ENCODE measurements around the gene PRPF6.
"Not testable (repeated sequence)": the region's sequence is repeated elsewhere in the genome, so short reads cannot be mapped to it uniquely, and the experiment has no call there.

The PRPF6 gene

GRCh38 chr20:64012385-64013154, 31.6 kb downstream of the PRPF6 start:
- DNase-seq (ENCODE audit: low spot score) = not testable (repeated sequence)

GRCh38 chr20:64015635-64016034, 34.7 kb downstream of the PRPF6 start:
- no peak for DNase-seq (ENCODE audit: low spot score)

GRCh38 chr20:64021124-64021975, 40.4 kb downstream of the PRPF6 start:
- no peak for DNase-seq (ENCODE audit: low spot score)

- no peak for DNase-seq (ENCODE audit: low spot score)
These were observed 41.9 kb downstream of the PRPF6 start for GRCh38 chr20:64022671-64023360.

- DNase-seq (ENCODE audit: low spot score) = no peak
These were observed 42.6 kb downstream of the PRPF6 start for GRCh38 chr20:64023361-64024140.

- DNase-seq (ENCODE audit: low spot score) = no peak
These were observed 43.4 kb downstream of the PRPF6 start for GRCh38 chr20:64024141-64024990.

GRCh38 chr20:64025101-64025825, 44.3 kb downstream of the PRPF6 start:
- no peak for DNase-seq (ENCODE audit: low spot score)

- no peak for DNase-seq (ENCODE audit: low spot score)
These were observed 45.0 kb downstream of the PRPF6 start for GRCh38 chr20:64025826-64026412.

- DNase-seq (ENCODE audit: low spot score) = no peak
These were observed 47.2 kb downstream of the PRPF6 start for GRCh38 chr20:64027981-64028685.

GRCh38 chr20:64029293-64030117, 48.6 kb downstream of the PRPF6 start:
- DNase-seq (ENCODE audit: low spot score) = no peak

GRCh38 chr20:64030371-64031134, 49.6 kb downstream of the PRPF6 start:
- no peak for DNase-seq (ENCODE audit: low spot score)

- DNase-seq (ENCODE audit: low spot score) = no peak
These were observed 50.9 kb downstream of the PRPF6 start for GRCh38 chr20:64031822-64032314.

GRCh38 chr20:64032706-64033624, 52.0 kb downstream of the PRPF6 start:
- no peak for DNase-seq (ENCODE audit: low spot score)

GRCh38 chr20:64033981-64034493, 53.1 kb downstream of the PRPF6 start:
- DNase-seq (ENCODE audit: low spot score) = no peak

- no peak for DNase-seq (ENCODE audit: low spot score)
These were observed 54.4 kb downstream of the PRPF6 start for GRCh38 chr20:64035066-64035932.
